ENCODE measurements around the gene UBE2K. TPM values are rescaled to one million over a fixed set of nuclear protein-coding genes. Genes with fewer than 3 reads are reported as not detected.

UBE2K gene
- total and polyA plus RNA-seq, 2 of the 13 experiments (the other 11 are each of a cell fraction or from before 2014, with no cell fraction given): 36.2 to 81.0 TPM

DNA sequence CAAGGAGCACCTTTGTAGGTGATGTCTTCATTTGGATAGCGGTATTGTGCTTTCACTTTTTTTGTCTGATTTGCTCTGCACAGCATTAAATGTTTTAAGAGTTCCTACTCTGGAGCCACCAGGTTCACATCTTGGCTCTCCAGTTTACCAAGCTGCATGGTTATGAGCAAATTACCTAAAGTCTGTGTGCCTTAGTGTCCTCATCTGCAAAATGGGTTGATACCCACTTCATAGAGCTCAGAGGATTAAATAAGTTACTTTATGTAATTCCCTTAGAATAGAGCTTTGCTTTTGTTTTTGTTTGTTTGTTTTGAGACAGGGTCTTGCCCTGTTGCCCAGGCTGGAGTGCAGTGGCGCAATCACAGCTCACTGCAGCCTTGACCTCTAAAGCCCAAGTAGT, 58.2 kb downstream of the UBE2K start:
- Histone ChIP-seq H3K4me1 (ENCODE audit: insufficient read depth, low read length) (no peaks in the 10 kb centered on the region), H3K9me3 (ENCODE audit: low read length) (no peaks in the 10 kb centered on the region), H3K4me2 (ENCODE audit: low read depth, low read length) (no peak overlapping the region), H3K79me2 (ENCODE audit: insufficient read depth, low read length) (no peaks in the 10 kb centered on the region), H4K20me1 (ENCODE audit: insufficient read depth, low read length) (no peaks in the 10 kb centered on the region), H2AFZ (ENCODE audit: low read length) (no peak overlapping the region), H3K9ac (ENCODE audit: insufficient read depth, low read depth, low read length) (no peak overlapping the region), H3K27ac (ENCODE audit: extremely low read length, insufficient read depth, low read length) (no peak overlapping the region), H3K27me3 (ENCODE audit: control insufficient read depth in 1 of 2, insufficient read depth in 2 of 2, low read length in 2 of 2) (no peaks in the 10 kb centered on the region), H3K36me3 (replicated peaks in 1 of 2; ENCODE audit: control insufficient read depth in 1 of 2, insufficient read depth in 2 of 2, low read length in 2 of 2) (peaks cover 6 to 44% of the 10 kb centered on the region in 2 experiments; a peak in 4 of 5 replicates), H3K4me3 (replicated peaks in 1 of 3; ENCODE audit: insufficient read depth in 1 of 3, low read depth in 2 of 3, low read length in 3 of 3) (no peak overlapping the region)
- FAIRE-seq: no peak
- no peak for DNase-seq (ENCODE audit: low spot score)
- ChIA-PET CTCF (ENCODE audit: low intra/inter-chr PET ratio, low total read pairs) (no interaction called here), POLR2A (no interaction called here)
- 97% methylated on average over 2 of the region's 2 CpGs for WGBS (ENCODE audit: low lambda C conversion rate)
- no TSS peak for BruUV-seq (replicated peaks)
- in situ Hi-C loops (cut with HindIII; ENCODE audit: extremely low pct_ligation_motif_present, low pct_unique_long_range_greater_than_20kb): no loop called here
- TF ChIP-seq FOXP4 (CRISPR knock-in tag; IDR thresholded peaks at IDR 0.05): 0 out of 2 replicates have a peak, but pooled peaks have one; percentile 17
- TF ChIP-seq, protein P1, sequence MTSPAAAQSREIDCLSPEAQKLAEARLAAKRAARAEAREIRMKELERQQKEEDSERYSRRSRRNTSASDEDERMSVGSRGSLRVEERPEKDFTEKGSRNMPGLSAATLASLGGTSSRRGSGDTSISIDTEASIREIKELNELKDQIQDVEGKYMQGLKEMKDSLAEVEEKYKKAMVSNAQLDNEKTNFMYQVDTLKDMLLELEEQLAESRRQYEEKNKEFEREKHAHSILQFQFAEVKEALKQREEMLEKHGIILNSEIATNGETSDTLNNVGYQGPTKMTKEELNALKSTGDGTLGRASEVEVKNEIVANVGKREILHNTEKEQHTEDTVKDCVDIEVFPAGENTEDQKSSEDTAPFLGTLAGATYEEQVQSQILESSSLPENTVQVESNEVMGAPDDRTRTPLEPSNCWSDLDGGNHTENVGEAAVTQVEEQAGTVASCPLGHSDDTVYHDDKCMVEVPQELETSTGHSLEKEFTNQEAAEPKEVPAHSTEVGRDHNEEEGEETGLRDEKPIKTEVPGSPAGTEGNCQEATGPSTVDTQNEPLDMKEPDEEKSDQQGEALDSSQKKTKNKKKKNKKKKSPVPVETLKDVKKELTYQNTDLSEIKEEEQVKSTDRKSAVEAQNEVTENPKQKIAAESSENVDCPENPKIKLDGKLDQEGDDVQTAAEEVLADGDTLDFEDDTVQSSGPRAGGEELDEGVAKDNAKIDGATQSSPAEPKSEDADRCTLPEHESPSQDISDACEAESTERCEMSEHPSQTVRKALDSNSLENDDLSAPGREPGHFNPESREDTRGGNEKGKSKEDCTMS (CRISPR knock-in tag; conservative IDR thresholded peaks at IDR 0.05): no peak
- peak; percentile 91 for TF ChIP-seq ZNF629 (CRISPR knock-in tag; conservative IDR thresholded peaks at IDR 0.05)
- no peak for TF ChIP-seq FOXP1 (IDR thresholded peaks at IDR 0.05)
- TF ChIP-seq FOXP1 (CRISPR knock-in tag; IDR thresholded peaks at IDR 0.05): 0 out of 2 replicates have a peak, but pooled peaks have one; percentile 11
- TF ChIP-seq TAF15 (IDR thresholded peaks at IDR 0.05; ENCODE audit: low read depth, low read length, poor library complexity, severe bottlenecking): no peak
- peak; percentile 27; the same call in 1 of the 2 replicates for TF ChIP-seq ZMYM3 (CRISPR knock-in tag; IDR thresholded peaks at IDR 0.05)
- TF ChIP-seq, protein P2, sequence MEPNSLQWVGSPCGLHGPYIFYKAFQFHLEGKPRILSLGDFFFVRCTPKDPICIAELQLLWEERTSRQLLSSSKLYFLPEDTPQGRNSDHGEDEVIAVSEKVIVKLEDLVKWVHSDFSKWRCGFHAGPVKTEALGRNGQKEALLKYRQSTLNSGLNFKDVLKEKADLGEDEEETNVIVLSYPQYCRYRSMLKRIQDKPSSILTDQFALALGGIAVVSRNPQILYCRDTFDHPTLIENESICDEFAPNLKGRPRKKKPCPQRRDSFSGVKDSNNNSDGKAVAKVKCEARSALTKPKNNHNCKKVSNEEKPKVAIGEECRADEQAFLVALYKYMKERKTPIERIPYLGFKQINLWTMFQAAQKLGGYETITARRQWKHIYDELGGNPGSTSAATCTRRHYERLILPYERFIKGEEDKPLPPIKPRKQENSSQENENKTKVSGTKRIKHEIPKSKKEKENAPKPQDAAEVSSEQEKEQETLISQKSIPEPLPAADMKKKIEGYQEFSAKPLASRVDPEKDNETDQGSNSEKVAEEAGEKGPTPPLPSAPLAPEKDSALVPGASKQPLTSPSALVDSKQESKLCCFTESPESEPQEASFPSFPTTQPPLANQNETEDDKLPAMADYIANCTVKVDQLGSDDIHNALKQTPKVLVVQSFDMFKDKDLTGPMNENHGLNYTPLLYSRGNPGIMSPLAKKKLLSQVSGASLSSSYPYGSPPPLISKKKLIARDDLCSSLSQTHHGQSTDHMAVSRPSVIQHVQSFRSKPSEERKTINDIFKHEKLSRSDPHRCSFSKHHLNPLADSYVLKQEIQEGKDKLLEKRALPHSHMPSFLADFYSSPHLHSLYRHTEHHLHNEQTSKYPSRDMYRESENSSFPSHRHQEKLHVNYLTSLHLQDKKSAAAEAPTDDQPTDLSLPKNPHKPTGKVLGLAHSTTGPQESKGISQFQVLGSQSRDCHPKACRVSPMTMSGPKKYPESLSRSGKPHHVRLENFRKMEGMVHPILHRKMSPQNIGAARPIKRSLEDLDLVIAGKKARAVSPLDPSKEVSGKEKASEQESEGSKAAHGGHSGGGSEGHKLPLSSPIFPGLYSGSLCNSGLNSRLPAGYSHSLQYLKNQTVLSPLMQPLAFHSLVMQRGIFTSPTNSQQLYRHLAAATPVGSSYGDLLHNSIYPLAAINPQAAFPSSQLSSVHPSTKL (CRISPR knock-in tag; IDR thresholded peaks at IDR 0.05): 0 out of 2 replicates have a peak, but pooled peaks have one; percentile 8
- TF ChIP-seq ZNF121 (CRISPR knock-in tag; IDR thresholded peaks at IDR 0.05): 0 out of 2 replicates have a peak, but pooled peaks have one; percentile 49
- intact Hi-C loops (cut with micrococcal nuclease; ENCODE audit: unreplicated experiment): no loop called here
- no peak for ATAC-seq

Data from HepG2 (cell line).